HG02973 (cell line): ENCODE measurements around the gene NFATC2.

Experiments
- ATAC-seq: cut with Tn5 transposase; IDR thresholded peaks from one replicate; pipeline ENCODE4 v1.9.1; 2021; ENCODE audit warnings: moderate library complexity; ENCODE audit not compliant: unreplicated experiment

Gene NFATC2

DNA sequence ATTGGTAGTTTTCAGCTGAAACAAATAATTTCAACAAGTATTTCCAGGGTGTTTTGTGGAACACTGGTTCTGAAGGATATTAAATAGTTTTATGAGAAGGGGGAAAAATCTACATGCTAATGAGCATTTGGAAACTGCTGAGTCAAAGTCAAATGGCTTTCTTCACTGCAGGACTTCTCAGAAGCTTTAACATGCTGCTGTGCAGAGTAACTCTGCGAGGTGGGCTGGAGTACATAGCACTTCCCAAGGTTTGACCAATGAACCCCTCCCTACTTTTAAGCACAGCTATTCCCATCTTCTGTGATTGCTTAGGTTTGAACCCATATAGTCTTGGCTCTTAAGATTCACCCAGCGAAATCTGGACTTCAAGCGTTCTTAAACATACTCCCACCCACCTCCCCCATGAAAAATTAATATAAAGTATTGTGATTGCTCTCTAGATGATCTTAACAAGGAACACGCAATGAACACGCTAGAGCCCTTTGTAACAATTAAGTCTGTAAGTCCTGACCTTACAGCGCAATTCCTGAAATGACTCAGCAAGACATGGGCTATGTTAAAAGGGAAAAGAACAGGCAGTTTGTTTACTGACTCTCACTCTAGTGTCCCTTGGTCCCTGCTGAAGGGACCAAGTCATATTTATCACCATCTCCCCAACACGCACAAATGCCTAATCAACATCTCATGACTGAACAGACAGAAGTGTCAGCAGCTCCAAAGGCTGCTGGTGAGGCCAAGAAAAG lies 105.2 kb downstream of the NFATC2 start:
- ATAC-seq = no peak

DNA sequence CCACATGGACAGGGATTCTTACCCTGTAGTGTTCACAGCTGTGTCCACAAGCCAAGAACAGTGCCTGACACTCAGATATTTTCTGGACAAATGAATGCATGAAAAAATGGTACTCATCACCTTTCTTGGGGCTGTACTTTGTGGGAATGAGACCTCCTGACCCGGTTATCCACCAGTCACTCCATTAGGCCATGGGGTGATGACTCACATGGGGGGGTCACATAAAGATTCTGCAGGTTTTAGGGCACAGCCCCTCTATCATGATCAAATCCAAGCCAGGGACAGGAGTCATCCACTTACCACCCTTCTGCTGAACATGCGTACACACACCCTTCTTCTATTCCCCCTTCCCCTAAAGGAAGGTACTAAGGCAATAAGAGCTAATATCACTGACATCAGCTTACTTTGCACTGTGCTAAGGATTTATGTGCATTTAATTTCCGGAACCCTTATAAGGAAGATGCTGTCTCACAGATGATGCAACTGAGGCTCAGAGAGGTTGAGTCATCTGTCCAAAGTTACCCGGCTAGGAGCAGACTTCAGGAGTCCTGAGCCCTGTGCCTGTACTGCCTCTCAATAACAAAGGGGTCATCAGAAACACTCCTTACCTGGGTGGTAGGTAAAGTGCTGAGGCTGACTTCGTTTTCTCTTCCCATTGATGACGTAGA lies 107.8 kb downstream of the NFATC2 start:
- no peak for ATAC-seq

DNA sequence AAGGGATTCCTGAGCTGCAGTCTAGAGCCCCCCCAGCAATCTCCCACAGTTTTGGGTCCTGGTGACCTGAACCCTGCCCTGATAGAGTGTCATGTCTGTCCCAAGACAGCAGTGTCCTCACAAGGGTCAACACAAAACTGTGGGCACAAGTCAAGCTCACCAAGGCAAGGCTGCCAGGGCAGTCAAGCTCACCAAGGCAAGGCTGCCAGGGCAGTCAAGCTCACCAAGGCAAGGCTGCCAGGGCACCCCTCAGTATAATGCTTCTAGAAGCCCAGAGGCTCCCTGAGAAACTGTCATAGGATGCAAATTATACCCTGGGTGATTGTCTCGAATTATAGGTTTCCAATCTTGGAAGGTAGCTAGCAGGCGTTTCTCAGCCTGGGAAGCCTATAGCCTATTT lies 108.5 kb downstream of the NFATC2 start:
- ATAC-seq = no peak

DNA sequence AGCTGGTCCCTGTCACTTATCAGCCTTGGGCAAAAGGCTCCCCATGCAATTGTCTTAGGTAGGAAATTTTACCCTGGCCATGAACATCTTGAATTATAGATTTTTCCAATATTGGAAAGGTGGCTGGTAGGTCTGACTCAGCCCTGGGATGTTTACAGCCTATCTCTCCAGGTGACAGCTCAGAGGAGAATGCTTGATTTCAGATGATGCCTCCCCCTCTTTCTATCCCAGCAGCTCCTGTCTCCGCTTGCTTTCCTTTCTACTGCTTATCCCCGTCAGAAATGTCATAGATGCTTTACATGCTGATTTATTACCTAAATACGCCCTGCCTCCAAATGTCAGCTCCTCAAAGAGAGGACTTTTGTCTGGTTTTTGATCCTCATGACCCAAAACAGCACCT lies 109.6 kb downstream of the NFATC2 start:
- ATAC-seq = no peak

DNA sequence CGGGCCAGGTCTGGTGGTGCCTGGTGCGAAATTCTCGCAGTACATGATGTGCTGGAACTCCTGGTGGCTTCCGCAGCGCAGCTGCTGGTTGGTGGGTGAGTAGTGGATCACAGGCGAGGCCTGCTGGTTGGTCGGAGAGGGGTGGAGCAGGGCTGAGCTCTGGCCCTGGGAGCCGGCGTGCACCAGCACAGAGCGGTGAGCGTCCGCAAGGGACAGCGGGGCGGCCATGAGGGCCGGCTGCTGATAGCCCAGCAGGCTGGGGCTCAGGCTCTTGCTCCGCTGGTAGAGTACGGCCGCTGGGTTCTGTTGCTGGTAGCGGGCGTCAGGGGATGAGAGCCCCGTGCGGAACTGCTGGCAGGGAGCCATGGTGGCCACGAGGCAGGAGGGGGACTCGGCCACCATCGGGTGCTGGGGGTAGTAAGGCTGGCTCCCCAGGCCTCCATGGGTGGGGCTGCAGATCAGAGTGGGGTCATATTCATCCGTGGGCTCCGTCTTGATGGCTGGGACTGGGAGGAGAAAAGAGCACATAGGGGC lies 110.2 kb downstream of the NFATC2 start:
- ATAC-seq = no peak

DNA sequence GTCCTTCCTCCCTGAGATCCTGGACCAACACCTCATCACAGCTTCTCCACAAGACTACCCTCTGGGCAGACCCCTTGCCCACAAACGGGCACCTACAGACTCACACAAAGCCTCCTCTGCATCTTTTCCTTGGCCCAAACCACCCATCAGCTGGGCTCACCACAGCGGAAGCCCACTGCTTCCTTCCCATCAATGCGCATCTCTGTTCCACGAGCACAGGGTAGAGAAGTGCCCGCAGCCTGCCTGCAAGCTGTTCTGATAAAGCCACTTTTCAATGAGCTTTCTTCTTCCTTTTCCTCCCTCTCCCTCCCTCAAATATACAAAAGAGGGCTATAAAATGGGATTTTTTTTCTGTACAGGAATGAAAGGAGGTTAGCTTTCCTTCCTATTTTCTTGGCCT lies 111.2 kb downstream of the NFATC2 start:
- ATAC-seq = no peak

DNA sequence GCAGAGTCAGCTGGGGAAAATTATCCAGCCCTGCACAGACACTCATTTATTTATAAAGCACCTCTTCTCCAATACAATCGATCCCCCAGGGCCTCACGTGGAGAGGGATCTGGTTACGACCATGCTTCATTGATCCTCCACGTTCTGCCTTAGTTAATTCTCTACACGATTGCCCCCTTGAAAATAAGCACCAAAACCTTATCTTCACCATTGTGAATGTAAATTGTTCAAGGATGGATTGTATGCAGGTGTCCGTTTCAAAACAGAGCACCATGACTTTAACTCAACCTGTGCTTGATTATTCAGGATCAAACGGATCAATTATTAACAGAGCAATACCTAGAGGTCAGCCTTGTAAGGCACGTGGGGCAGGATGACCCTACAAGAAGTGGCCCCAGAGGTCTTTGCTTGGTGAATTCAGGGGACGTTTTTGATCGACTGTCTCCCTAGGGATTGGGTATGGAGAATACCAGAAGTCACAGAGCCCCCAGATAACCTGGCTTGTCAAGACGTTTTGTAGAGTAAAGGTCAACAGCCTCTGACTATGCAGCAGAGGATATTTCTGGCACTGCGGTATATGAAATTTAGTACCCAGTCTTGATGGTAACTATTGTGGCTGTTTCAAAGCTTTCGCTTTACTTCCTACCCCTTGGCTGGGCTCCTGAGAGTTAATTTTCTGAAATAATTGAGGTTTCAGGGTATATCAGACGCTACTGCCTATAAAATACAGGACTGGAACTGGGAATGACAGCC lies 112.1 kb downstream of the NFATC2 start:
- ATAC-seq = no peak

DNA sequence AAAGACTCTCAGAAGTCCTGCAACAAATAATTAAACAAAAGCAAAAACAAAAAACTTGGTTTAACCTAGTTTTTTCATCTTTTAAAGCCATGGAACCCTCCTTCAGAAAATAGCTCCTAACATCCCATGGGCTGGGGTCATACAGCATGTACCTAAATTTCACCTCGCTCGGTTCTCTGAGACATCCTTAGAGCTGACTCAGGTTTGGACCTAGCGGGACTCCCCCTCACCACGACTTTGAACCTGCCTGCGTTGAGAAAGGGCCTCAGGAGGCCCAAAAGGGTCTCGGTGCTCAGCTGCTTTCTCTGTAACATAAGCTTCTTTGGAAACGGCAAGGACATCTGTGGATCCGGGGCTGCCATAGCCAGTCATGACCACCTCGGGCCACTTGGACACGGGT lies 112.8 kb downstream of the NFATC2 start:
- ATAC-seq = no peak

DNA sequence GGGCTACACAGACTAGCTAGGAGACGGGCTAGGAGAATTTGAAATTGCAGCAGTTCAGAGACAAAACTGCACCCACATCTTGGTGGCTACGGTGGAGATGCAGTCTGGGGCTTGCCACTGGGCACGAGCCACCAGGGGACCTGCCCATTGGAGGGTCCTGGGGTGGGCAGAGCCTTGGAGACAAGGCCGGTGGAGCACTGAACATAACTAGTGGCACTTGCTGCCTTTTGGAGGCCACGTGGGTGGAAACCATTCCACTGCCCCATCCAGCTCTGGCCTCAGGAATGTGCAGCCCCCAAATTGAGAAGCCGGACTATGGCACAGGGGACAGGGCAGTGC lies 113.4 kb downstream of the NFATC2 start:
- no peak for ATAC-seq

DNA sequence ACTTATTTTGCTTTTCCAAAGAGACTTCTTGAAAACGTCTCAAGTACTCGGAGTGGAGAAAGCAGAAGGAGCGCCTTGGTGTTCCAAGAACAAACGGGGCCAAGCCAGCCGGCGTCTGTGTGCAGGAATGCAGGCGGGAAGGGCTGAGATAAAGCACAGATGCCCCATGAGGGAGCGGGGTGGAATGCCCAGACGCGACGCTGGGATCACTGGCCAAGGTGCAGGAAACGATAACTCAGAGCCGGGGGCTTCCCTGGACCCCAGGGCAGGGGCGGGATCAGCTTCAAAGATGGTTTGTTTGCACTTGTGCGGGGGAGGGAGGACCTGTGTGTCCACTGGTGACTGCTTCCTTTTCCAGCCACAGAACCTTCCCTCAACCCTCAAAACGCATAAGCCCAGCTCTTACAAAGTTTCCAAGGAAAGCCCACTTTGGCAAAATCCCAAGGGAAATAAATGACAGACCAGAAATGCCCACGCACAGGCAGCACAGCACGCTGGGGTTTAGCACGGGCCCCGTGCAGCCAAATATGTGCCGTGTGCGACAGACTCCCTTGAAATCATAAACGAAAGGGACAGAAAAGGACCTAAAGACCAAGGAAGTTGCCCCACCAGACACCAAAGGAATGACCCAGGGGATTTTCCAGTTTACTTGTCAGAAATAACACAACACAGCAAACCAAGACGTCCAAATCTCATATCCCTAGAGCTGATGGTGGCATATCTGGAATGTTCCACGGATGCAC lies 113.9 kb downstream of the NFATC2 start:
- no peak for ATAC-seq

DNA sequence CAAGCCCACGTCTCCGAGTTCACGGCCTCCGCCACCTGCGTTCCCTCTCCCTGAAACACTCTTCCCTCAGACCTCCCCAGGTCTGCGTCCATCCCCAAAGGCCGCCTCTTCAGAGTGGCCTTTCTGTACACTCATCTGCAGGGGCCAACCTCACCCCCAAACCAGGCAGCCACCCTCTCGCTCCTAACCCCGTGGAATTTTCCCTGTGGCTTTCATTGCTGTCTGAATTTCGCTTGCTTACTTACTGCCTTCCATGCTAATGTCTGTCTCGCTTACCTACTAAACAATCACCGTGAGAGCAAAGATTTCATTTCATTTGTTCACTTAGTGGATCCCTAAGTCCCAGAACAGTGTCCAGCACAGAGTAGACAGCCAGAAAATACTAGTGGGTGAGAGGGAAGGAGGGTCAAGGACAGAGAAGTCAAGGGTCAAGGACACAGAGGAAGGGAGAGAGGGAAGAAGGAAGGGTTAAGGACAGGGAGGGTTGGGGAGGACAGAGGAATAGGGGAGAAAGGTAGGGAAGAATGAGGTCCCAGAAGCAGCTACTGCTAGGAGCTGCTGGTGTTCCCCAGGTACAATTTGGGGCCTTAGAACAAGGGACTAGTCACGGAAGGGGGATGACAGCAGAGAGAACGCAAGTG lies 114.7 kb downstream of the NFATC2 start:
- no peak for ATAC-seq

DNA sequence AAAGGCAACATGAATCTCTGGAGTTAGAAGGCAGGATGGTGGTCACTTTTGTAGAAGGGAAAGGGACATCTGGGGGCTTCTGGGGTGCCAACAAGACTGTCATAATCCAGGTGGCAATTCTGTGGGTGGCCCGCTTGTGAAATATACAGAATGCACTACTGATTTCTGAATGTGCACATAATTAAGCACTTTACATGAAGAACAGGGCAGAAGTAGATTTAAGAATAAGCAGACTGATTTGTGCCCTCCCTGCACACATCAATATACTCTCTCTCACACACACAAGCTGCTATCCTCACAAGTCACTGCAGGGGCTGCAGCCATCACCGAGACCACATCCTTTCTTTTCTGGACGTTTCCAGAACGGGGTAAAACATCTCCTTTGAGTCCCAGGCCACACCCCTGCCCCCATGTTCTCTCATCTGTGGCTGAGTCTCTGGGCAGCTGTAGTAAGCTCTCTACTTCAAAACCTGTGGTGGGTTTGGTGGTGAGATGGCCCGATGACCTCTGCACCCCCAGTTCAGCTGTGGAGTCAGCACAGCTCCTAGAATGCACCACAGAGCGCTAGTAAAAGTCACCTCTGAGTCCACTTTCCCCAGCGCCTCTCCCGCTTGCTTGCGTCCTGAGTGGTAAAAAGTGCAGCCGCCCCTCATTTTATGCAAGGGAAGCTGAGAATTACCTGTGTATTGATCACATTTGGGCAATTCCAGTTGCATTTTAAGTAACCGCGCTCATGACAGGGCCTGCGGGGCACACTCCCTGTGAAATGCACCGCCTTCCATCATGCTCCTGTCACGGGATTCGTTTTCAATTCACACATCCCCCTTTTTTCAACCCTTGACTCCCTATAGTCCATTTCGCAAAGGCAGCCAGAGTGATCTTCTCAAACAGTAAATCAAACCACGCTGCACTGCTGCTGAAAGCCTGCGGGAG lies 115.5 kb downstream of the NFATC2 start:
- ATAC-seq = no peak

DNA sequence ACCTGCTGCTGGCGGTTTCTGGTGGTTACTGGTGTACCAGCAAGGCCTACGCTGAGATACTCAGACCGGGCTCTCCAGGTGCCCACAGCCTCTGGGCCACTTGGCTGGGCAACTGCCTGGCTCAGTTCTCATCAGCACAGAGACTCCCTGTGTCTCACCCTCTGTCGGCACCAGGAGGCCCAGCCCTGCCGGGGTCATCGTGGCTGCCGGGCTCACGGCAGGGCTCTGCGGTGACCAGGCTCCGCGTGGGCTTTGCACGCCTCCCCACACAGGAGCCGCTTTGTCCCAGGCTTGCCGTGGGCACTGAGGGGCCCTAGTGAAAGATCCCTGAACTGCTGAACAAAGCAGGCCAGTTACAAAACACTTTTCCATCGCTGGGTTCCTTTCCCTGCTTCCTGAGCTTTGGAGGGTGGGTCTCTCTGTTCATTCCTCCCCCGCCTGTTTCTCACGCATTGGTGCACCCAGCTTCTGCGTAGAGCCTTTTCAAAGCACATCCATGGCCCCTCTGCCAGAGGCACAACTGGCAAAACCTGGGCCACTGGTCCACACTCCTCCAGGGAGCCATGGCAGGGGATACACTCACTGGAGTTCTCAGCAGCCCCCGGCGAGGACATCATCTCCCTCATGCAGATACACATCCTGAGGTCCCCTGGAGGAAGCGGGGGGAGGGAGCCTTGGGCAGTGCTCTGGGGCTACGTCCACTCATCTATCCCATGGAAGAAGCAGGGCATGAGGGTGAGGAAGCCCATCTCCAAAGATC lies 117.0 kb downstream of the NFATC2 start:
- ATAC-seq = no peak

DNA sequence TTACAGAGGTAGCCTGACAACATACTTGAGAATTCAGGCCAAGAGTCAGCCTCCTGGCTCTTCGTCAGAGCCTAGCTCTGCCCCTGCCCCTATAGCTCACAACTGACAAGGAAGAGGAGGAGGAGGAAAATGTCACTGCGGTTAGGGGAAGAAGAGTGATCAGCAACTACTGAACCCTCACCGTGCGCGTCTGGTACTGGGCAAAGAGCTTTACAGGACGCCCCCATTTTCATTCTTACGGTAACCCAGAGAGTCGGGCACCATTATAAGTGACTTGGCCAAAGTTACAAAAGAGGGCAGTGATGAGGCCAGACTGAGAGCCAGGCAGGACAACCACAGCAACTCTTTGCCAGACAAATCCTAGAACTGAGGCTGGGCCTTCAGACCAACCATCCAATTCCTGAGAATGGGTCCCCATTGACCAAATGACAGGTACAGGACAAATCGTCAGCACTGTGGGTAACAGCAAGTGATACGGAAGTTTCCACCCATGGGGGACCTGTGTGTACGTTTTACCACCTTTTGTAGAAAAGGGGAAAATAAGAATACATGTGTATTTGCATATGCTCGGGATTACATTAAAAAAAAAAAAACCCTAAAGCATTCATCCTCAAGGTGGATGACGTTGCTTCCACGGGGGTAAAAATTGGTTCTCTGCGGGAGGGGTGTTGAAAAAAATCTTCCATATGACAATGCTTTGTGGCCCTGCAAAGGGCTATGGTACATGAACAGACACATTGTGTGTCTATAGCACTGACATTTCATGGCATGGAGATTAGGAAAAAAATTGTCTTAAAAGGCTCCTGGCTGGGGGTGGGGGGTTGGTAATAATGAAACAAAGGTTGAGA lies 118.0 kb downstream of the NFATC2 start:
- no peak for ATAC-seq

DNA sequence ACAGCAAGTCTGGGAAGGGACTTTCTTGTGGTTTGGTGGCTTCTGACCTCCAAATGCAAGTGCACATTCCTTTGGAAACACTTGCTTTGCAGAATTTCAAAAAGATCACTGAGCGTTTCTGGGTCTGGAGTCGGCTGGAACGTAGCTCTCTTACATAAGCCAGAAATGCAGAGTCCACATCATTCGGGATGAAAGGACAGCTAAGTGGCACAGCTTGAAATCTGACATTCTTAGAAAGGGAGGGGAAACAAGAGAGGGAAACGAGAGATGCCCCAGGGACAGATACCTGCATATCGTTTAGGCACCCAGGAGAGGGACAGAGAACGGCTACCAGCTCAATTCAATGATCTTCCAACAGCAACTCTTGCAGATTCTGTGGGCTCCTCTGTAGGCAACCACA lies 118.7 kb downstream of the NFATC2 start:
- no peak for ATAC-seq

DNA sequence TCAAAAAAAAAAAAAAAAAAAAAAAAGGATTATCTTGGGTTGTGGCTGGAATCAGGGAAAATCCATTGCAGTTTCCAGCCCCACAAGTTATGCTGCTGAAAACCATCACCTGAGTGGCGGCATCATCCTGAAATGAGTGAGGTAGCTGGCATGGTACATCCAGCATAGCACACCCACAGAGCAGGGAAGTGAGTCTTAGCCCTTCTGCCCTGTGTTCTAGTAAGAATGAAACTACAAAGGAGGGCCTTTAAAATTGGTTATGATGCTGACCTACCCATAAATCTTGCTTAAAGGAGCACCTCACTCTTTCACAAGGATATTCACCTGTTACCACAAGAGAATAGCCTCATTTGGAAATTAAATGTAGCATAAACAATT lies 119.2 kb downstream of the NFATC2 start:
- no peak for ATAC-seq

DNA sequence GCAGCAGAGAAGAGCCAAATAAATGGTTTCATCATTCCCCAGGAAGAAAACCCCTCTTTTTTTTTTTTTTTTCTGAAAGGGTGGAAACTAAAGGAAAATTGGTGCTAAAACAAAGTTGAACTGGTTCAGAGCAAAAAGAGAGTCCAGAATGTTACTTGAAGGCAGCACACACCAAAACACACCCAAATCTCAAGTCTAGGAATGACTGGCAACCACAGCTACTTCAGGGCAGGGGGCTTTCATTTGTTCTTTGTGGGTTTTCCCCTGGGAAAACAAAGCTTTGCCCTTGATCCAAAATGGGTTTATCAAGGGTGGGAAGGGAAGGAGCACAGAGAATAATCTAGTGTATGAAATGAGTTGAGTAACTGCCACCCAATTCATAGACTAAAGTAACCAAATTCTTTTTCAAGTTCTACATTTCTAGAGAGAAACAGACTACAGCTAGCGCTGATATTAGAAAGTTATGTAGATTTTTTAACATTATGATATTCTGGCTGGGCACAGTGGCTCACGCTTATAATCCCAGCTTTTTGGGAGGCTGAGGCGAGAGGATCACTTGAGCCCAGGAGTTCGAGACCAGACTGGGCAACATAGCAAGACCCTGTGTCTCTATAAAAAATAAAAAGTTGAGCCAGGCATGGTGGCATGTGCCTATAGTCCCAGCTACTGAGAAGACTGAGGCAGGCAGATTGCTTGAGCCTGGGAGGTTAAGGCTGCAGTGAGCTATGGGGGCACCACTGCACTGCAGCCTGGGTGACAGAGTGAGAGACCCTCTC lies 119.8 kb downstream of the NFATC2 start:
- no peak for ATAC-seq
